GM20000 (cell line): ENCODE measurements around the gene ZC3H12A.

Experiments
- DNase-seq: peaks from one replicate; pipeline ENCODE4 v3.0.0; 2012; ENCODE audit warnings: low spot score
- CTCF ChIP-seq: IDR thresholded peaks from 2 replicates; pipeline ENCODE4 v1.5.1; 2012; ENCODE audit warnings: mild to moderate bottlenecking, control low read depth; ENCODE audit errors: extremely low read depth, missing control alignments

The ZC3H12A gene

GRCh38 chr1:37434292-37435225 is 39.8 kb upstream of the ZC3H12A start:
- peak; percentile 87 for DNase-seq

GRCh38 chr1:37437087-37437486 is 37.3 kb upstream of the ZC3H12A start:
- no peak for TF ChIP-seq CTCF
- DNase-seq: no peak

More at GRCh38 chr1:37434292-37435225, 39.8 kb upstream of the ZC3H12A start:
- TF ChIP-seq CTCF: peak; percentile 99

DNA sequence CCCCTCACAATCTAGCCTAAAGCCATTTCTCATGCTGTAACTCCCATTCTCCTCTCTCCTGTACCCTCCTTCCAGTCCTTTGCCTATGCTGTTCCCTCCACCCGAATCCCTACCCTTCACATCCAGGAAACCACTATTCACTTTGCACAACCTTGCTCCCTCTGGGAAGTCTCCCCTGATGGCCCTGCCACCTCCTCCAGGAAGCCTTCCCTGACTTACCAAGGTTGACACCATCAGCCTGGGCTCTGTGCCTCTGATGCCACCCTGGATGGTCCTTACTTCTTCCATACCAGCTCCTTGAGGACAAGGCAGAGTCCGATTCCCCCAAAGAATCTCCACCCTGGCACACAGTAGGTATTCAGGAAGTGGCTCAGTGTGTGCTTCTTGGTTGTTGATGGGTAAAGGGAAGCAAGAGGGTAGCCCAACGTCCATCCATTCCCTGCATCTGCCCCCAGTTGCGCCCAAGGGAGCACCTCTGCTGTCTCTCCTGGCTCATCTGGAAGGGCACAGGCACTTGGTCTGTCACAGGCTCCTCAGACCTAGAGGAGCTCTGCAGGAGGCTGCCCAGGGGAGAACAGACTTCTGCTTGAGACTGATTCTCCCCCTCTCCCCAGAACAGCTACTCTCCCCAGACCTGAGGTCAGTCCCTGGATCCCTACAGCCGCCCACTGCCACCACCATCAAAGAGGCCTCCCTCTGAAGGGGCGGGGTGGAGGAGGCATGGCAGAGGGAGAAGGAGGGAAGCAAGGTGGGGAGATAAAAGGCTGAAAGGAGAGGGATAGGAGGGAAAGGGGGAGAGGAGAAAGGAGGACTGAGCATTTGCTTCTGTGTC is 36.1 kb upstream of the ZC3H12A start:
- no peak for TF ChIP-seq CTCF
- DNase-seq: no peak

DNA sequence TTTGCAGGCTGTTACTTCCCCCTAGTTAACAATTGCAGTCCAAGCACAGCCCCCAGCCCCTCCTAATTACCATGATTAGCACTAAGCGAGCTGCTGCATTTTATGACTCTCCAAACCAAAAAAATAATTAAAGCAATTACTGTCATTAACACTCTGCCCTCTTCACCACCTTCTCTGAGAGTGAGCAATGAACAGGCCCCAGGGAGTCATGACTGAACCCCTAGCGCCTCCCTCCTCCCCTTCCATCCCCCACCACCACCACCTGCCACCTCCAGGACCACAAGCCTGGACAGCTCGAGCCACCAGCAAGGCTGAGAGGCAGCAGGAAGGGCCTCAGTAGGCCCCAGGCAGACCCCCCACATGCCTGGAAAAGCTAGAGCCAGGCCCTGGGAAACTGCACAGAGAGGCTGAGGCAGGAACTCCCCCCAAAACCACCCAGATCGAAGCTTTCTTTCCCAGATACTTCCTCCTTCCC is 35.5 kb upstream of the ZC3H12A start:
- TF ChIP-seq CTCF: no peak
- DNase-seq: no peak

DNA sequence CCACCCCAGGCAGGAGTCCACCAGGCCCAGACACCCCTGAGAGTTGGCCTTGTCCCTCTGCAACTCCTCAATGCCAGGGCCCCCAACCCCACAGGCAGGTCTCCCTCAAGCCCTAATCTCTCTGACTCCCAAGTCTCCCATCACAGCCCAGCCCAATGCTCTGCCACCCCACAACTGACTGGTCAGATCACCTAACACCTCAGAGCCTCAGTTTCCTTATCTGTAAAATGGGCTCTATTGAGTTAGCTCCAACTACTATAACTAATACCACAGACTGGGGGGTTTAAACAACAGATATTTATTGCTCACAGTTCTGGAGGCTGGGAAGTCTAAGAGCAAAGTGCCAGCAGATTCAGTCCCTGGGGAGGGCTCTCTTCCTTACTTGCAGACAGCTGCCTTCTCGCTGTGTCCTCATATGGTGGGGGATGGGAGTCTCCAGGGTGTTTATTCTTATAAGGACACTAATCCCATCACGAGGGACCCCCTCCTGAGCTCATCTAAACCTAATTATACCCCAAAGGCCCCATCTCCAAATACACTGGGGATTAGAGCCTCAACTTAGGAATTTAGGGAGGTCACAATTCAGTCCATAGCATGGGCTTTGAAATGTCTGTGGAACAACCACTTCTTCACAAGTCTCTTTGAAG is 34.9 kb upstream of the ZC3H12A start:
- no peak for DNase-seq
- TF ChIP-seq CTCF: no peak

DNA sequence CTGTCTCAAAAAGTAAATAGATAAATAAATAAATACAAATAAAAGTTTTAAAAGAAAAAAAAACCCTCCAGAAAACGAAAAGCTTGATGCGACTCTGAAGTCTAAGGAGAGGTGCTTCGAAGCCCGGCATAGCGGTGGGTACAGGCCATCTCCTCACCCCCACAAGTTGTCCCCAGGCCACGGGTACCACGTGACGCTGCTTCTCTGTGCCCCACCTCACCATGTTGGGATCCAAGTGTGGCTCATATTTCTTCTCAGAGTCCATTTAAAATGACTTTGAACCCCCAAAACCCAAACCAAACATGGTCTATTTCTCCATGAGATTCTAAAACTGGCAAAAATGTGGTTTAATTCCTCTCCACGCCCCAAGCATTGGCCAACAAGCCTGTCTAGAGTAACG is 32.9 kb upstream of the ZC3H12A start:
- no peak for TF ChIP-seq CTCF
- no peak for DNase-seq
